GM21390 (cell line): ENCODE results near the gene IL18BP.

Experiments
- ATAC-seq: cut with Tn5 transposase; IDR thresholded peaks from one replicate; pipeline ENCODE4 v1.9.1; 2021; ENCODE audit not compliant: unreplicated experiment

IL18BP gene

GRCh38 chr11:71996517-71996916 lies 2.2 kb upstream of the IL18BP start:
- ATAC-seq: no peak

DNA sequence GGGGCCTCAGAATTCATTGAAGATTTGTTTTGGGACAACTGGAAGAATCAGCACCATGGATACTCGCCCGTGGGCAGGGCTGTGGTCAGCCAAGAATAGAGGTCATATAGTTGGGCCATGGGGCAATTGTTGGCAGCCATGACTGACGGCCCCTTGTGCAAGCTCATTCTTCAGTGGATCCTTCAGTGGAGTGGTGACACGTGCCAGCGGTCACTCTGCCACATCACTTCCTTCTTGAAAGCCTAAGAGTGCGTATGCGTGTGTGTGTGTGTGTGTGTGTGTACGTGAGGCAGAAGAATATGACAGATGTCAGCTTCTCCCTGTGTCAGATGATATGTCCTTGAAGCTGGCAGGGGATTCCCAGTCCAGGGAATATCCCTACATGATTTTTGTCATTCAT lies 1.8 kb upstream of the IL18BP start:
- ATAC-seq: no peak

DNA sequence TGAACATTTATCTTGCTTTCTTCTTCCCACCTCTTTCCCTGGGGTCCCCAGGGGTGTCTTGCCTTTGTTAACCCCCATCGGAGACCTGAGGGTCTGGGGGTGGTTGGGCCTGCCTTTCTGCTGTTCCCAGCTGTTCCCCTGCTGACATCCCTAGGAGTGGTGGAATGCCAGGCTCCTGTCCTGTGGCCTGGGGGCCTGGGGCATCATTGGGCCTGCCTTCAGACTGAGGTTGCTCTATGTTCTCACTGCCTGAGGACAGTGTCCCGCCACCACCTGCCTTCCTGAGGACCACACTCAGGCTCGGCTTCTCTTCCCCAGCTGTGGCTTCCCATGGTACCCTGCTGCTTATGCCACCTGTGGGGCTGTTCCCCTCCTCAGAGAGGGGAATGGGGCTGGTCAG lies 1.1 kb upstream of the IL18BP start:
- ATAC-seq: no peak

GRCh38 chr11:71998061-71998460 lies 648 bp upstream of the IL18BP start:
- ATAC-seq: no peak

- ATAC-seq: no peak
Observed at GRCh38 chr11:71999362-71999761, 653 bp downstream of the IL18BP start.

GRCh38 chr11:71999798-72000197 lies 1.1 kb downstream of the IL18BP start:
- no peak for ATAC-seq

GRCh38 chr11:72000202-72000867 lies 1.6 kb downstream of the IL18BP start:
- no peak for ATAC-seq

DNA sequence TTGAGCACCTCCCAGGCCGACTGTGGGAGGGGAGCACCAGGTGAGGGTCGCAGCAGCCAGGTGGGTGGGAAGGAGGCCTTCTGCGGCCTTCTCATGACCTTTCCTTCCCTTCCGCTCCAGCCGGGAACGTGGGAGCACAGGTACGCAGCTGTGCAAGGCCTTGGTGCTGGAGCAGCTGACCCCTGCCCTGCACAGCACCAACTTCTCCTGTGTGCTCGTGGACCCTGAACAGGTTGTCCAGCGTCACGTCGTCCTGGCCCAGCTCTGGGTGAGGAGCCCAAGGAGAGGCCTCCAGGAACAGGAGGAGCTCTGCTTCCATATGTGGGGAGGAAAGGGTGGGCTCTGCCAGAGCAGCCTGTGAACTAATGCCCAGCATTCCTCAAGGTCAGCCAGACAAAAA lies 2.6 kb downstream of the IL18BP start:
- ATAC-seq: no peak

DNA sequence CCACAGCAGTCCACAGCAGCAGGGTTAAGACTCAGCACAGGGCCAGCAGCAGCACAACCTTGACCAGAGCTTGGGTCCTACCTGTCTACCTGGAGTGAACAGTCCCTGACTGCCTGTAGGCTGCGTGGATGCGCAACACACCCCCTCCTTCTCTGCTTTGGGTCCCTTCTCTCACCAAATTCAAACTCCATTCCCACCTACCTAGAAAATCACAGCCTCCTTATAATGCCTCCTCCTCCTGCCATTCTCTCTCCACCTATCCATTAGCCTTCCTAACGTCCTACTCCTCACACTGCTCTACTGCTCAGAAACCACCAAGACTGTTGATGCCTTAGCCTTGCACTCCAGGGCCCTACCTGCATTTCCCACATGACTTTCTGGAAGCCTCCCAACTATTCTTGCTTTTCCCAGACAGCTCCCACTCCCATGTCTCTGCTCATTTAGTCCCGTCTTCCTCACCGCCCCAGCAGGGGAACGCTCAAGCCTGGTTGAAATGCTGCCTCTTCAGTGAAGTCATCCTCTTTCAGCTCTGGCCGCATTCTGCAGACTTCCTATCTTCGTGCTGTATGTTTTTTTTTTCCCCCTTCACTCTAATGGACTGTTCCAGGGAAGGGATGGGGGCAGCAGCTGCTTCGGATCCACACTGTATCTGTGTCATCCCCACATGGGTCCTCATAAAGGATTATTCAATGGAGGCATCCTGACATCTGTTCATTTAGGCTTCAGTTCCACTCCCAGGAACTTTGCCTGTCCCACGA lies 3.3 kb downstream of the IL18BP start:
- ATAC-seq: no peak

DNA sequence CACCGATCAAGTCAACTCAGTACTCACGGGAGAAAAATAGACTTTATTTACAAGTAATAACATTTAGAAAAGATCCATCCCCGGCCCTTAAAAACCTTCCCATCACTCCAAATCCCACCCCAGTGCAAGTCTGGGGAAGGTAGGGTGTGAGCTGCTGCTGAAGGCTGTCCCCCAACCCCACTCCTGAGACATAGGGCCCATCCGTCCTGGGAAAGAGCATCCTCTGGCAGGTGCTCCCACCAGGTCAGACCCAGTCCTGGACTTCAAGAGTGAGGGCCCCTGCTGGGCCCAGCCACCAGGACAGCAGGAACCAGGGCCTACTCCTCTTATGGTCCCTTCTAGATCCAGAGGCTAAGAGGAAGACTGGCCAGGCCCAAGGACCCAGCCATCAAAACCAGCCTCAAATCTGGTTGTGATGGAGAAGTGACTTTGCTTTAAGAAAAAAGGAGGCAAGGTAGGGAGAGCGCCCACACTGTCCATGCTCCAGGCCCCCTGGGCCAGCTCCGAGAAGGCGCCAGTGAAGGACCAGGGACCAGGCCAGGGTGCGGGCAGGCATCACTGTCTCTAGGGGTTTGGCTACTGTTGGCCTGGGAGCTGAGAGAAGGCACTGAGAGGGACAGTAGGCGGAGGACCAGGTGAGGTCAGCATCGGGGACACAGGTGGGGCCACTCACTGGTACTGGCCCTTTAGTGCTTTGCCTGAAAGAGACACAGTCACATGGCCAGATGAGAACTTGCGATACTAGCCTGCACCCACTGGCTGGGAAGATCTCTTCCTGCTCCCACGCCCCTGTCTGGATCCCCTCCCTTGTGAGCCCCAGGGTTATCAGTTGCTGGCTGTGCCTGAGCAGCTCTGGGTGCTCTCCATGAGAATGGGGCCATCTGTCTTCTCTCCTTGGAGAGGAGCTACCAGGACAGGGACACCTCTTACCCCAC lies 4.4 kb downstream of the IL18BP start:
- no peak for ATAC-seq

- no peak for ATAC-seq
Observed at GRCh38 chr11:72003776-72004171, 5.1 kb downstream of the IL18BP start.

DNA sequence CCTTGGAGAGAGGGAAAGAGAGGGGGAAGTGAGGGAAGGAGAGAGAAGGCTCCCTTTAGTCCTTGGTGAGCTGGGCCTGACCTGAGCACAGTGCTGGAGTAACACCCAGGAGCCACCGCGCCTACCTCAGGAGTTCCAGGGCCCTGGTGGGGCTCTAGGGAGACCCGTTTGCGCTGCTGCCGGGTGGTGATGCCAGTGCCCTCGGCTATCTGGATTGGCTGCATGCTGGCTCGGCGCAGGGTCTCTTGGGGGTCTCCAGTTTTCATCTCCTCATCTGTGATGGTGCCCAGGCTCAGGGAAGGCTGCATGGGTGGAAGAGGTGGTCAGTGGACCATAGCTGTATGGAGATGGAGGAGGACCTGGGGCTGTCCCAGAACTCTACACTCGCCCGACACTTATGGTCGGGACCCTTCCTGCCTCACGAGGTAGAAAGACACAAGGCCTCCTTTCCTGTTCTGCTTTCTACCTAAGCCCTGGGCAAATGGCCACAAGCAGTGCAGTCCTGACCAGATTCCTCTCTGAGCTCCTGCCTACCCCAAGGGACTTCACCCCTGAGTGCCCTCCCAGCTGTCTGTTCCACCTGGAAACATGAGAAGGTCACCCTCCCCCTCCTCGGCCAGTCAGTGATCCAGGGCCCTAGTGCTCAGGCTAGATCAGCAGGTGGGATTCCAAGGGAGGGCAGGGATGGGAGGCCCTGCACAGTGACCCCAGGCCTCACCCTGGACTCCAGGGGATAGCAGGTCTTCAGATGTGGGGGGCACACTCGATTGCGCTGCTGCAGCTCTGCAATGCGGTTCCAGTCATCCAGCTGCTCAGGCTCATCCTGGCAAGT lies 6.0 kb downstream of the IL18BP start:
- ATAC-seq: no peak

DNA sequence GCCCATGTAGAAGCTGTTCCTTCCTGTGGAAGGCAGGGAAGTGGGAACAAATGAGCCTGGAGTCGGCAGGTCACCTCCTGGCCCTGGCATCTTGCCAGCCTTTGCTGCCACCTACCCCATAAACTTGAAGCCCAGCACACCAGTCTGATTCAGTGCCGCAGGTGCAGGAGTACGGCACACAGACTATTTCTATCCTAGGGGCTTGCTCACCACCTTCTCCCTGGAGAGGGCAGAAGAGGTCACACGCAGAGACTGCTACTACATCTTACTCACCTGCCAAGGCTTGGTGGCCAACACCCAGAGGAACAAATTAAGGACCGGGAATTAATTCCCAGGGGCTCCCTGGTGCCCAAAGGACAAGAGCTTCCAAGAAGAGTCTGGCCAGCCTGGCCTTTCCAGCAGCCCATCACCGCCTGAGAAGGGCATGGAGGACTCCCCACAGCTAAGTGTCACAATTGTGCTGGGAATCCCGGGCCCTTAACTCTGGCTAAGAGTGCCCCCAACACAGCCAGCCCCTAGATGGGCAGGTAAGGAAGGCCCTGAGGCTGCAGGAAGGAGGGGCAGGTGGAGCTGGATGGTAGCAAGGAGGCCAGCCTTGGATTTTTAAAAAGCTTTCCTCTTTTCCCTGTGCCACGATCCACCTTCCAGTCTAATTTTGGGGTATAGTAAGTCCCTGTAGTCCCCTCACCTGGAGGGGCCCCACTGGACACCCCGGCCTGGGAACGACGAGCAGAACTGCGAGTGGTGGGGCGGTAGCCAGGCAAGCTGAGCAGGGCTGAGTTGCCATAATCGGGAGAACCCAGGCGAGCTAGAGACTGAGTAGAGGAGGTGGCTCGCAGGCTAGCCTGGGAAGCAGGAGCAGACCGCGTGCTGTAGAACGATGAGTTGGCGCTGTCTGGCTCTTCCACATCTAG lies 6.9 kb downstream of the IL18BP start:
- no peak for ATAC-seq

- ATAC-seq: no peak
Observed at GRCh38 chr11:72006309-72007088, 7.8 kb downstream of the IL18BP start.

GRCh38 chr11:72007089-72007476 lies 8.4 kb downstream of the IL18BP start:
- ATAC-seq: no peak

GRCh38 chr11:72007587-72007986 lies 8.9 kb downstream of the IL18BP start:
- ATAC-seq: no peak

DNA sequence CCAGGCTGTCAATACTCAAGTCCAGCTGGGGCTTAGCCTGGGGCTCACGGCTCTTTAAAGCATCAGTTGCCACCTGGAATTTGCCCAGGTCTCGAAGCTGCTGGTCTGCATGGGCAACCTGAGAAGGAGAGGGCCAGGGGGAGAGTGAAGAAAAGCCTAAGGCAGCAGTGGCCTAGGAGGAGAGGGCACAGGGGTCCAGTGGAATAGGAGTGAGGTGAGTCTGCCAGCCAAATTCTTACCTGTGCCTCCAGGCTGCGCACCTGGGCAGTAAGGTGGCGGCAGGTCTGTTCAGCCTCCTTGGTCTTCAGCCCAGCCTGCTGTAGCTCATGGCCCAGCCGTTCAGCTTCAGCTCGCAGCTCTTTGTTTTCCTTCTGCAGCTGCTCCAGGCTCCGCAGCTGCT lies 10.0 kb downstream of the IL18BP start:
- ATAC-seq: no peak

GRCh38 chr11:72009156-72009555 lies 10.4 kb downstream of the IL18BP start:
- no peak for ATAC-seq
